Prostate gland (tissue), 2 donors: ENCODE measurements around the gene NPBWR2.

ENCODE experiments used
- CTCF ChIP-seq, 4 experiments: fragments of 200-600 bp in 2 of 4; fragments of 450-650 bp in 2 of 4; sonication (generic) in 2 of 4; IDR thresholded peaks; 1 replicate in 3 of 4; 2 replicates in 1 of 4; pipeline ENCODE4 v1.5.1; 2016 to 2019; ENCODE audit warnings: antibody characterized with exemption in 4 of 4, mild to moderate bottlenecking in 2 of 4, moderate library complexity in 2 of 4
- POLR2A ChIP-seq: fragments of 450-650 bp; IDR thresholded peaks from one replicate; pipeline ENCODE4 v1.6.1; 2016; ENCODE audit warnings: antibody characterized with exemption, mild to moderate bottlenecking
- POLR2AphosphoS5 ChIP-seq: sonication (generic); formaldehyde crosslinking; IDR thresholded peaks from one replicate; pipeline ENCODE4 v1.6.1; 2017; ENCODE audit warnings: antibody characterized with exemption

GRCh38 chr20:64080813-64081623 is 26.3 kb downstream of the NPBWR2 start:
- no peak for TF ChIP-seq CTCF (IDR thresholded peaks at IDR 0.05)
- no peak for TF ChIP-seq POLR2A
- TF ChIP-seq POLR2AphosphoS5, result no peak
